Lung (tissue), 12 donors: ENCODE measurements around the gene SRCIN1. TPM values are rescaled to one million over a fixed set of nuclear protein-coding genes. Genes with fewer than 3 reads are reported as not detected.

Experiments
- ATAC-seq: fragments of 200-7000 bp; cut with Tn5 transposase; one replicate; pipeline ENCODE4 v1.9.1; 2020; ENCODE audit warnings: moderate number of reproducible peaks; ENCODE audit not compliant: insufficient read depth, low FRiP score
- DNase-seq, 3 donors: peaks; one replicate each; pipeline ENCODE4 v3.0.0-alpha.2; 2013 to 2017
- H3K27ac ChIP-seq, 2 donors: one replicate each; pipeline ENCODE4 v1.5.1; 2013; ENCODE audit warnings: mild to moderate bottlenecking in 2 of 2, moderate library complexity in 2 of 2, control low read depth in 1 of 2, inconsistent platforms in 1 of 2, low read depth in 1 of 2, low read length in 1 of 2
- H3K27me3 ChIP-seq, 3 donors: one replicate each; pipeline ENCODE4 v1.5.1; 2013; ENCODE audit warnings: low read length in 2 of 3; ENCODE audit not compliant: control insufficient read depth in 3 of 3, insufficient read depth in 3 of 3
- H3K36me3 ChIP-seq, 4 donors: one replicate each; pipeline ENCODE4 v1.5.1; 2013; ENCODE audit warnings: low read length in 4 of 4, mild to moderate bottlenecking in 1 of 4, moderate library complexity in 1 of 4; ENCODE audit not compliant: control insufficient read depth in 4 of 4, insufficient read depth in 4 of 4
- H3K4me1 ChIP-seq, 5 donors: one replicate each; pipeline ENCODE4 v1.5.1; 2013; ENCODE audit warnings: low read length in 5 of 5, mild to moderate bottlenecking in 2 of 5, moderate library complexity in 1 of 5; ENCODE audit not compliant: control insufficient read depth in 5 of 5, insufficient read depth in 5 of 5
- H3K4me3 ChIP-seq: one replicate; pipeline ENCODE4 v1.5.1; 2013; ENCODE audit warnings: mild to moderate bottlenecking, control low read depth, moderate library complexity
- H3K9ac ChIP-seq, 2 donors: one replicate each; pipeline ENCODE4 v1.5.1; 2013; ENCODE audit warnings: low read length in 2 of 2, control low read depth in 1 of 2; ENCODE audit not compliant: insufficient read depth in 1 of 2
- H3K9me3 ChIP-seq, 4 donors: one replicate each; pipeline ENCODE4 v1.5.1; 2013; ENCODE audit warnings: low read length in 3 of 4, mild to moderate bottlenecking in 1 of 4, moderate library complexity in 1 of 4; ENCODE audit not compliant: control insufficient read depth in 4 of 4, insufficient read depth in 3 of 4
- WGBS, 2 donors: extraction: QIAGEN DNeasy Blood & Tissue Kit; methylation state at CpG; one replicate each; pipeline ENCODE4 v1.1.7; 2013; 5-methylcytosine and 5-hydroxymethylcytosine counted together
- polyA plus RNA-seq, 2 donors: library from polyadenylated mRNA; stranded (reverse); fragments of 200-250 nt; gene quantifications; one replicate each; pipeline ENCODE4 v1.2.1, GENCODE V29; 2013
- total RNA-seq, 2 donors: library from RNA; depleted of rRNA in 1 of 2; stranded (reverse); fragments of >200 nt in 1 of 2; gene quantifications; one replicate each; pipeline ENCODE4 v1.2.1, GENCODE V29; 2014 to 2021
- TF ChIP-seq, protein P1 (sequence below): IDR thresholded peaks from 2 replicates; pipeline ENCODE4 v1.5.1; 2012; ENCODE audit warnings: mild to moderate bottlenecking; ENCODE audit errors: control extremely low read depth, extremely low read depth
- donor health status: control.
- donor health status: control.
- donor health status: Bipolar disorder and iron deficiency.
- donor health status: healthy.
- donor health status: DM: yes; HTN: yes; CAD: no.

Gene SRCIN1
- total and polyA plus RNA-seq, 4 donors = 1.5 to 15.0 (median 2.5) TPM

- H3K27ac ChIP-seq = no peak overlapping the region
- peaks cover 0 to 5% (median 0%) of the 10 kb centered on the region in 4 donors for H3K9me3 ChIP-seq
- no peak overlapping the region for H3K9ac ChIP-seq
- ATAC-seq (no peak), DNase-seq (no peak)
- H3K36me3 ChIP-seq = no peaks in the 10 kb centered on the region
- TF ChIP-seq, protein P1, sequence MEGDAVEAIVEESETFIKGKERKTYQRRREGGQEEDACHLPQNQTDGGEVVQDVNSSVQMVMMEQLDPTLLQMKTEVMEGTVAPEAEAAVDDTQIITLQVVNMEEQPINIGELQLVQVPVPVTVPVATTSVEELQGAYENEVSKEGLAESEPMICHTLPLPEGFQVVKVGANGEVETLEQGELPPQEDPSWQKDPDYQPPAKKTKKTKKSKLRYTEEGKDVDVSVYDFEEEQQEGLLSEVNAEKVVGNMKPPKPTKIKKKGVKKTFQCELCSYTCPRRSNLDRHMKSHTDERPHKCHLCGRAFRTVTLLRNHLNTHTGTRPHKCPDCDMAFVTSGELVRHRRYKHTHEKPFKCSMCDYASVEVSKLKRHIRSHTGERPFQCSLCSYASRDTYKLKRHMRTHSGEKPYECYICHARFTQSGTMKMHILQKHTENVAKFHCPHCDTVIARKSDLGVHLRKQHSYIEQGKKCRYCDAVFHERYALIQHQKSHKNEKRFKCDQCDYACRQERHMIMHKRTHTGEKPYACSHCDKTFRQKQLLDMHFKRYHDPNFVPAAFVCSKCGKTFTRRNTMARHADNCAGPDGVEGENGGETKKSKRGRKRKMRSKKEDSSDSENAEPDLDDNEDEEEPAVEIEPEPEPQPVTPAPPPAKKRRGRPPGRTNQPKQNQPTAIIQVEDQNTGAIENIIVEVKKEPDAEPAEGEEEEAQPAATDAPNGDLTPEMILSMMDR = no peak
- peaks cover 0 to 22% (median 9%) of the 10 kb centered on the region in 5 donors for H3K4me1 ChIP-seq
- H3K27me3 ChIP-seq = peaks cover 0 to 54% (median 46%) of the 10 kb centered on the region in 3 donors
- 13 to 14% methylated on average over 6 of the region's 6 CpGs for WGBS, 2 donors
- no peak overlapping the region for H3K4me3 ChIP-seq
Observed at GRCh38 chr17:38559880-38560230, 45.9 kb downstream of the SRCIN1 start.

DNA sequence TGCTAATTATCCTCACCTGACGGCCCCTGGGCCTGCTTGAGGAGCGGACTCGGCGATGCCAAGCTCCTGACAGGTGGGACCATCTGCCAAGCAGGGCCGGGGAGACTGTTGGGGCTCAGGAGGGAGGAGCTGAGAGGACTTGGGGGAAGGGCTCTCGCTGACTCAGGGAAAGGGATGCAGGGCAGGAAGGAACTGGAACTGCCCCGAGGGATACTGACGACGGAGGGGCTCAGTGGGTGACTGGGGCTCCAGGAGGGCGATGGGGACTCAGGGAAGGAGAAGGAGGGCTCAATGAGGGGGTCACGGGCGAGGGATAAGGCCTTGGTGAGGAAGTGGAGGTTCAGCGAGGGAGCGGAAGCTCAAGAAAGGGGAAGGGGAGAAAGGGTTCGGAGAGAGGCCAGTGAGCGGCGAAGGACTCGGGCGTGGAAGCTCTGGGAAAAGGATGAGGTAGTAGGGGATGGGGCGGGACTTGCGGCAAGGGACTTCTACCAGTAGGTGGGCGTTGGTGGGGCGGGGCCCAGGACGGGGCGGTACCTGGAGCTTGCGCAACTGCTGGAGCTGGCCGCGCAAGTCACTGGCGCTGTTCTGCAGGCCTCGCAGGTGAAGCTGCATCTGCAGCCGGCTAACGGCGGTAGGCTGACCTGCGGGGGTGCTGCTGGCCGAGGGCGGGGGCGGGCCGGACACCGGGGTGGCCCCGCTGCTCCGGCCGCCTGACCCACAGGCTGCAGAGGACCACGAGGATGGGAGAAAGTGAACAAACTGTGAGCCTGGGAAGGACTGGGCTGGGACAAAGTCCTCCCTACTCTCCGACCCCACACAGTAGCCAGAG is 46.5 kb downstream of the SRCIN1 start:
- H3K36me3 ChIP-seq = no peaks in the 10 kb centered on the region
- WGBS, 2 donors = 3% methylated on average over 41 to 44 of the region's 44 CpGs
- H3K9ac ChIP-seq = no peak overlapping the region
- H3K9me3 ChIP-seq = peaks cover 0 to 5% (median 0%) of the 10 kb centered on the region in 4 donors
- peaks cover 0 to 22% (median 9%) of the 10 kb centered on the region in 5 donors for H3K4me1 ChIP-seq
- DNase-seq (peak; percentile 56 to 83 (median 81)), ATAC-seq (peak; percentile 64)
- no peak overlapping the region for H3K4me3 ChIP-seq
- H3K27me3 ChIP-seq = peaks cover 0 to 49% (median 40%) of the 10 kb centered on the region in 3 donors
- TF ChIP-seq, protein P1 = no peak
- no peak overlapping the region for H3K27ac ChIP-seq

DNA sequence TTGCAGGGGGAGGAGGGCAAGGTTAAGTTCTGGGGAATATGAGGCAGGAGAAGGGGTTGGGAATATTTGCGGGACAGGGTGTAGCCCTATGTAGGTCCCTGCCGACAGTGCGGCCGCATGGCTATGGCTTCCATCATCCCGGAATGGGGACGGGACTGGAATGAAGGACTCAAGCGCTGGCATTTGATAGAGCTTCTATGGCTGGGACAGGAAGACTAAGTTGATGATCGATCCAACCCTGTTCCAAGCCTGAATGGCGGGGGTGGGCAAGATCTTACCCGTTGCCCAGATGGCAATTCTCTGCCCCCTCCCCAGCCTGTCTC is 47.1 kb downstream of the SRCIN1 start:
- peaks cover 0 to 45% (median 35%) of the 10 kb centered on the region in 3 donors for H3K27me3 ChIP-seq
- no peak for DNase-seq
- 2 to 3% methylated on average over 10 of the region's 10 CpGs for WGBS, 2 donors
- no peak for ATAC-seq
- H3K27ac ChIP-seq = no peak overlapping the region
- peaks cover 0 to 22% (median 9%) of the 10 kb centered on the region in 5 donors for H3K4me1 ChIP-seq
- H3K9ac ChIP-seq = no peak overlapping the region
- no peak overlapping the region for H3K4me3 ChIP-seq
- peaks cover 0 to 5% (median 0%) of the 10 kb centered on the region in 4 donors for H3K9me3 ChIP-seq
- TF ChIP-seq, protein P1 = no peak
- H3K36me3 ChIP-seq = no peaks in the 10 kb centered on the region
